GM19395 (cell line): Measurements from ENCODE around the gene FUOM.
"Not testable (repeated sequence)": the region's sequence is repeated elsewhere in the genome, so short reads cannot be mapped to it uniquely, and the experiment has no call there.

Experiments
- ATAC-seq: cut with Tn5 transposase; IDR thresholded peaks from one replicate; pipeline ENCODE4 v1.9.1; 2021; ENCODE audit warnings: mild to moderate bottlenecking, moderate library complexity; ENCODE audit not compliant: unreplicated experiment

Gene FUOM

GRCh38 chr10:133370030-133370786 lies 12.4 kb upstream of the FUOM start:
- ATAC-seq = no peak

GRCh38 chr10:133368153-133368552 lies 10.3 kb upstream of the FUOM start:
- no peak for ATAC-seq

- ATAC-seq = not testable (repeated sequence)
Measured at GRCh38 chr10:133367461-133367860, 9.6 kb upstream of the FUOM start.

GRCh38 chr10:133366751-133367150 lies 8.9 kb upstream of the FUOM start:
- ATAC-seq = no peak

GRCh38 chr10:133366130-133366478 lies 8.3 kb upstream of the FUOM start:
- no peak for ATAC-seq

- no peak for ATAC-seq
Measured at GRCh38 chr10:133365461-133366129, 7.8 kb upstream of the FUOM start.

GRCh38 chr10:133364645-133365431 lies 7.0 kb upstream of the FUOM start:
- no peak for ATAC-seq

GRCh38 chr10:133362846-133363245 lies 5.0 kb upstream of the FUOM start:
- no peak for ATAC-seq

- ATAC-seq = no peak
Measured at GRCh38 chr10:133361773-133362441, 4.1 kb upstream of the FUOM start.

- no peak for ATAC-seq
Measured at GRCh38 chr10:133361227-133361626, 3.4 kb upstream of the FUOM start.

- ATAC-seq = no peak
Measured at GRCh38 chr10:133359972-133360610, 2.3 kb upstream of the FUOM start.

GRCh38 chr10:133359554-133359971 lies 1.7 kb upstream of the FUOM start:
- ATAC-seq = no peak

GRCh38 chr10:133358925-133359310 lies 1.1 kb upstream of the FUOM start:
- no peak for ATAC-seq

GRCh38 chr10:133358162-133358924 lies 524 bp upstream of the FUOM start:
- no peak for ATAC-seq

- ATAC-seq = no peak
Measured at GRCh38 chr10:133356549-133357284, 1.1 kb downstream of the FUOM start.

- ATAC-seq = no peak
Measured at GRCh38 chr10:133355991-133356390, 1.8 kb downstream of the FUOM start.

GRCh38 chr10:133355266-133355665 lies 2.6 kb downstream of the FUOM start:
- ATAC-seq = no peak

- no peak for ATAC-seq
Measured at GRCh38 chr10:133354672-133355240, 3.1 kb downstream of the FUOM start.

GRCh38 chr10:133353988-133354605 lies 3.7 kb downstream of the FUOM start:
- ATAC-seq = no peak
